HG02678 (cell line): ENCODE data around the gene UCN3.
"Not testable (repeated sequence)": the region's sequence is repeated elsewhere in the genome, so short reads cannot be mapped to it uniquely, and the experiment has no call there.

ENCODE experiments used
- ATAC-seq: cut with Tn5 transposase; IDR thresholded peaks from one replicate; pipeline ENCODE4 v1.9.1; 2021; ENCODE audit warnings: mild to moderate bottlenecking, moderate library complexity; ENCODE audit not compliant: unreplicated experiment

Gene UCN3

GRCh38 chr10:5404208-5405041 lies 39.7 kb downstream of the UCN3 start, which contains the start of gene TUBAL3:
TUBAL3 (minus strand) TSS chr10:5404828; CDS start chr10:5404792, 36 bp downstream.
- ATAC-seq, result no peak

DNA sequence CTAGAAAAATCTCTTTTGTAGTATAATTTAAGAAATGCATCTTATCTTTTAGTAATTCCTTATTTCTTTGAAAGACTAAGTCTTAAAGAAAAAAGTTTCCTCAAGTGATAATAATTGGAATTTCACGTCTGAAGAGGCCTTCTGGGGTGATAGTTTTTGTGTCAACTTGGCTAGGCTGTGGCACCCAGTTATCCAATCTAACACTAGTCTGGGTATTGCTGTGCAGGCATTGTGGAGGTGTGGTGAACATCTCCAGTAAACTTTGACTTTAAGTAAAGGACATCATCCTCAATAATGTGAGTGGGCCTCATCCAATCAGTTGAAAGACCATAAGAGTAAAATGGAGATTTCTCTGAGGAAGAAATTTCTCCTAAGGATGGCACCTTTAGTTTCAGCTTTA lies 42.2 kb downstream of the UCN3 start:
- no peak for ATAC-seq

DNA sequence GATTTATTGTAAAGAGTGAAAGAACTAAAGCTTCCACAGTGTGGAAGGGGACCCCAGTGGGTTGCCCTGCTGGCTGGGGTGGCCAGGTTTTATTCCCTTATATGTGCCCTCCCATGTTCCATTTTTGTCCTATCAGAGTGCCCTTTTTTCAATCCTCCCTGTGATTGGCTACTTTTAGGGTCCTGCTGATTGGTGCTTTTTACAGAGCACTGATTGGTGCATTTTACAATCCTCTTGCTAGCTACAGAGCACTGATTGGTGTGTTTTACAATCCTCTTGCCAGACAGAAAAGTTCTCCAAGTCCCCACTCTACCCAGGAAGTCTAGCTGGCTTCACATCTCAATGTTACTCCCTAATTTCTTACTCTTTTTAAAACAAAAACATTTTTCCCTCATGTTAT lies 46.0 kb downstream of the UCN3 start:
- not testable (repeated sequence) for ATAC-seq

- no peak for ATAC-seq
Observed at GRCh38 chr10:5411941-5412276, 47.1 kb downstream of the UCN3 start.

GRCh38 chr10:5412277-5412941 lies 47.6 kb downstream of the UCN3 start, which contains the start of gene NET1:
NET1 (plus strand) TSS chr10:5412557; CDS start chr10:5412693, 136 bp downstream.
- peak; percentile 96 for ATAC-seq

DNA sequence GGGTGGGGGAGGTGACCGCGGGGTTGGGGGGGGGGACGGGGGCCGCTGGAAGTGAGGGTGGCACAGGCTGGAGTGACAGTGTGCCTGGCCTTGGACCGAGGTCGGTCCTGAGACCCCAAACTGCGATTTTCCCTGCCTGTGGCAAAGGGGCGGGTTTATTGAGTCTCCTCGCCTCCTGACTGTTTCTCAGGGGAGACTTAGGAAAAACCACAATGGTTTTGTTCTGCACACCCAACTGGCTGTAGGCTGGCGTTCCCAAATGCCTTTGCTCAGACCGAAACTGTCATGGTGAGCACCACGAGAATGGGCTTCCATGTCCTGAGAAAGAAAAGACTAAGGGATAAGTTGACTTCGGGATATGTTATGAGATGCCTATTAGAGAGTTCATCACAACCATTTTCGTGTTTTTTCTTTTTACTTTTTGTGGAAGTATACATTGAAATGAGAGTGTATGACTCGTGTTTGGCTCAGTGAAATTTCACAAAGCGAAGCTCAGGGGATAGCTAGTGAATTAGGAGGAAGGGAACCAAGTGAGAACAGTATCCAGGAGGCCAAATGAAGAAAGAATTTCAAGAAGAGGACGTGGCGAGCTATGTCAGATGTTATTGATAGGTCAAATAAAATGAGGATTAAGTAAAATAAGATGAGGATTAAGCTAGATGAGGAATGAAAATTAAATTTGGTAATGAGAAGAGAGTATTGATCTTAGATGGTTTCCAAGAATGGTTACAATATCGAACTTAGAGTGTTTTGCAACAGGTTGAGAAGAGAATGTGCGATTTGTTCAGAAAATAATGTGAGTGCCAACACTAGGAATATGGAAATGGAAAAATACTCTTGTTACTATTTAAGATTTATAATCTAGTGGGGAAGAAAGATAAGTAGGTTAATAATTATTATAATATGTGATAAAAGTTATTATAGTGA lies 48.5 kb downstream of the UCN3 start:
- ATAC-seq, result no peak

- no peak for ATAC-seq
Observed at GRCh38 chr10:5416981-5417380, 52.2 kb downstream of the UCN3 start.

DNA sequence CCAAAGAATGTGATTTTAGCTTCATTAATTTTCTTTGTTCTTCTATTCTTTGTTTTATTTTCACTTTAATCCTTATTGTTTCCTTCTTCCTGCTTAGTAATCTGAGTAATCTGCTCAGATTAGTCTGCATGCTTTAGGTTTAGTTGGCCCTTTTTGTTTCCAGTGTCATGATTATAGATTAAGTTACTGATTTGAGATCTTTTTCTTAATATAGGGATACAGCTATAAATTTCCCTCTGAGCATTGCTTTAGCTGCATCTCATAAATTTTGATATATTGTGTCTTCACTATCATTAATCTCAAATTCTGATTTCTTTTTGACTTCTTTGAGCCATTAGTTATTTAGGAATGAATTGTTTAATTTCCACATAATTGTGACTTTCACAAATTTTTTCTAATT lies 53.8 kb downstream of the UCN3 start:
- ATAC-seq, result no peak

DNA sequence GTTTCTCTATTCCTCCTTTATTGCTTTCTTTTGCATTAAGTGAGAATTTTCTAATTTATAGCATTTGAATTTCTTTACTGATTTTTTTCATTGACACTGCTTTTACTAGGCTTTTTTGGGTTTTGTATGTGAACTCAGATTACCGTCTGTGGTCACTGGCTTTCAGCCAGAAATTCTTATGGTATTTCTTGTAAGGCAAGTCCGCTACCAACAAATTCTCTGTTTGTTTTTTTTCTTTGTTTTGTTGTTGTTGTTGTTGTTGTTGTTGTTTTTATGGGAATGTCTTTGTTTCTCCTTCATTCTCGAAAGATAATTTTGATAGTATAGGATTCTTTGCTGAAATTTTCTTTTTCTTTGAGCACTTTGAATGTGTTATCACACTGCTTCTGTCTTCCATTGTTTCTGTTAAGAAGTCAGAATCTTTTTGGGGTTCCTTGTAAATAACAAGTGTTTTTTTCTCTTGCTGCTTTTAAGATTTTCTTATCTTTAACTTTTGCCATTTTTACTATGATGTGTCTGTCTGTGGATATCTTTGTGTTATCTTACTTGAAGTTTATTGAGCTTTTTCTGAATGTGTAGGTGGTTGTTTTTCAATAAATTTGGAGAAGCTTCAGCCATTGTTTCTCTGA lies 54.8 kb downstream of the UCN3 start:
- ATAC-seq, result no peak

DNA sequence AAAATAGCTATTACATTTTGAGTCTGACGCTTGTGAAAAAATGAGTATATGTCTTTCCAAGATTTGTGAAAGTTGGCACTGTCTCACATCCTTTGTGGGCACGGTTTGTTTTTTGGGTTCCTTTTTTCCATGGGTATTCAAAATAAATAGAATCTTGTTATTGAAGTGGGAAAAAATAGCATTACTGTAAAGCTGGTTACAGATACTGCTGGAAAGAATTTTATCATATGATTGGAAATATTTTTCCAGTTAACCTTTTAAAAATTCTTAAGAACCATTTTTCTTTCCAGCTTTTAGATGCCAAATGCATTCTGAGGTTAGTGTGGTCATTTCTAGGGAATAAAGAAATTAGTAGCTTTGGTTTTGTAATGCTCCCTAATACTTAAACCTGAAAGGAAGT lies 59.0 kb downstream of the UCN3 start:
- ATAC-seq, result no peak
